ENCODE measurements around the gene RIPPLY2.

GRCh38 chr6:83847179-83847578, 6.0 kb upstream of the RIPPLY2 start:
- TF ChIP-seq EP300 (IDR thresholded peaks at IDR 0.05) = no peak
- TF ChIP-seq CTCF (IDR thresholded peaks at IDR 0.05) = no peak
- no peak for TF ChIP-seq POLR2A (IDR thresholded peaks at IDR 0.05)
- TF ChIP-seq POLR2AphosphoS5 (IDR thresholded peaks at IDR 0.05) = no peak
